ENCODE data around the gene ANP32B.

- TF ChIP-seq GATA2 (IDR thresholded peaks at IDR 0.05; ENCODE audit: low read depth, low read length) (no peak), GATA3 (IDR thresholded peaks at IDR 0.05; ENCODE audit: low read depth, low read length) (no peak)
Measured at GRCh38 chr9:97983589-97984187, 547 bp downstream of the ANP32B start.
